Measurements from ENCODE around the gene TTC7B. TPM values are rescaled to one million over a fixed set of nuclear protein-coding genes. Genes with fewer than 3 reads are reported as not detected.

TTC7B gene
- total and polyA plus RNA-seq, 10 of the 15 experiments (the other 5 are each of a cell fraction or from before 2014, with no cell fraction given): under 0.01 to 1.1 (median 0.26) TPM; not detected in 2

DNA sequence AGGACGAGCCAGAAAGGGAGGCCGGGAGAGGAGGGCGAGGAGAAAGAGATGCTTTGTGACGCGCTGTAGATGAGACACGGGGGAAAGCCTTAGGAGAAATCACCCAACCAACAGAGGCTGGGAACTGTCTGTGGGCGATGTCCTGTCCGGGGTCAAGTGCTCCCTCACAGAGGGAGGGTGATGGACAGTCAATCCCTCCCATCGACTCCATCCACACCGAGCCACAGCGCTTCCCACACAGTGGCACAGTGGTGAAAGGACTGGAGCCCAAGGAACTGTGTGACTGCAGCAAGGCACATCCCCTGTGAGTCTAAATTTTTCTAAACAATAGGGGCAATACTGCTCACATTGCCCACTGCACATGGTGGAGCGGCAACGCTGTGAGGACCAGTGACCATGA is 89.1 kb downstream of the TTC7B start:
- SMC1A ChIA-PET (ENCODE audit: uncharacterized antibody, unreplicated experiment): no interaction called here
- no TSS peak for BruUV-seq (replicated peaks)
- intact Hi-C loops (cut with micrococcal nuclease; ENCODE audit: unreplicated experiment) (no loop called here), in situ Hi-C loops (cut with MboI) (no loop called here)
- H3K4me3 ChIP-seq: no peak overlapping the region
- no peaks in the 10 kb centered on the region for H3K36me3 ChIP-seq (ENCODE audit: control insufficient read depth in 2 of 2, insufficient read depth in 2 of 2, low read length in 1 of 2)
- 58% methylated on average over 12 of the region's 13 CpGs for WGBS (ENCODE audit: insufficient coverage, insufficient replicate concordance, low lambda C conversion rate, missing lambda C conversion rate)
- RAD21 ChIA-PET (ENCODE audit: unreplicated experiment): no interaction called here
- H3K27me3 ChIP-seq (replicated peaks in 1 of 2; ENCODE audit: control insufficient read depth in 2 of 2, insufficient read depth in 2 of 2, low read length in 1 of 2): peaks cover 0 to 2% of the 10 kb centered on the region in 2 experiments; a peak in 1 of 4 replicates
- no peak for DNase-seq (ENCODE audit: low read depth, low spot score)
- no peaks in the 10 kb centered on the region for H3K9me3 ChIP-seq (replicated peaks; ENCODE audit: control insufficient read depth, insufficient read depth, low read length)
- H4K20me1 ChIP-seq (ENCODE audit: control insufficient read depth, insufficient read depth): no peaks in the 10 kb centered on the region
- H3K4me2 ChIP-seq (ENCODE audit: control insufficient read depth, insufficient read depth): no peak overlapping the region
- FAIRE-seq: no peak
- no peak for ATAC-seq
- no peak for TF ChIP-seq SMAD1 (IDR thresholded peaks at IDR 0.05; ENCODE audit: low read depth, partially characterized antibody)
- no peak for TF ChIP-seq MYB (IDR thresholded peaks at IDR 0.05; ENCODE audit: borderline replicate concordance, low read depth, low read length)
- TF ChIP-seq NR2C1 (IDR thresholded peaks at IDR 0.05): no peak
- no peak for TF ChIP-seq ZNF24 (IDR thresholded peaks at IDR 0.05)
- TF ChIP-seq STAT1 (conservative IDR thresholded peaks at IDR 0.05): no peak
- TF ChIP-seq BMI1 (IDR thresholded peaks at IDR 0.05; ENCODE audit: borderline replicate concordance): no peak
- TF ChIP-seq, protein P1, sequence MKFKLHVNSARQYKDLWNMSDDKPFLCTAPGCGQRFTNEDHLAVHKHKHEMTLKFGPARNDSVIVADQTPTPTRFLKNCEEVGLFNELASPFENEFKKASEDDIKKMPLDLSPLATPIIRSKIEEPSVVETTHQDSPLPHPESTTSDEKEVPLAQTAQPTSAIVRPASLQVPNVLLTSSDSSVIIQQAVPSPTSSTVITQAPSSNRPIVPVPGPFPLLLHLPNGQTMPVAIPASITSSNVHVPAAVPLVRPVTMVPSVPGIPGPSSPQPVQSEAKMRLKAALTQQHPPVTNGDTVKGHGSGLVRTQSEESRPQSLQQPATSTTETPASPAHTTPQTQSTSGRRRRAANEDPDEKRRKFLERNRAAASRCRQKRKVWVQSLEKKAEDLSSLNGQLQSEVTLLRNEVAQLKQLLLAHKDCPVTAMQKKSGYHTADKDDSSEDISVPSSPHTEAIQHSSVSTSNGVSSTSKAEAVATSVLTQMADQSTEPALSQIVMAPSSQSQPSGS (IDR thresholded peaks at IDR 0.05; ENCODE audit: low read length): no peak
- no peak for TF ChIP-seq ZNF274 (IDR thresholded peaks at IDR 0.05; ENCODE audit: insufficient read depth, insufficient read length)
- H3K9ac ChIP-seq (ENCODE audit: control insufficient read depth, insufficient read depth, low read length): no peak overlapping the region
- POLR2A ChIA-PET: no interaction called here
- H2AFZ ChIP-seq (ENCODE audit: control insufficient read depth, low read depth, low read length): no peak overlapping the region
- H3K27ac ChIP-seq (ENCODE audit: control insufficient read depth, insufficient read depth): no peak overlapping the region
- CTCF ChIA-PET: no interaction called here
- no peaks in the 10 kb centered on the region for H3K4me1 ChIP-seq (ENCODE audit: control insufficient read depth, insufficient read depth, low read length)
- no peaks in the 10 kb centered on the region for H3K79me2 ChIP-seq (ENCODE audit: control insufficient read depth, insufficient read depth, low read length)

DNA sequence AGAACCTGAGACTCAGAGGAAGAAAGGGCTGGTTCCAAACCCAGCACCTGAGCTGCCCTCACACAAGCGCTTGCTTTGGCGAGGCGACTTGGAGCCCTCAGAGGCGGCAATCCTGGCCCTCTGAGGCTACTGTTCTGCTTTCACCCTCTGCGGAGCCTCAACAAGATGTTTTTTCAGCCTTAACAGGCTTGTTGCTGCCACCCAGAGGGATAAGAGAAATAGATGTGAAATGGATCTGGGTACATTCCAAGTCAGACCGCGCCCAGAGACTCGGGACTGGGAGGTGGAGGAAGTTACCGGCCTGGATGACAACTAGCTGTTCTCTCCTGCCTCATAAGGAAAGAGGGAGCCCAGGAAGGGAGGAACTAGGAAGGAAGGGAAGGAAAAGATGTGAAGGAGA is 89.6 kb downstream of the TTC7B start:
- FAIRE-seq: no peak
- Histone ChIP-seq H3K36me3 (ENCODE audit: control insufficient read depth in 2 of 2, insufficient read depth in 2 of 2, low read length in 1 of 2) (no peaks in the 10 kb centered on the region), H3K9ac (ENCODE audit: control insufficient read depth, insufficient read depth, low read length) (no peak overlapping the region), H4K20me1 (ENCODE audit: control insufficient read depth, insufficient read depth) (no peaks in the 10 kb centered on the region), H3K27me3 (replicated peaks in 1 of 2; ENCODE audit: control insufficient read depth in 2 of 2, insufficient read depth in 2 of 2, low read length in 1 of 2) (peaks cover 0 to 2% of the 10 kb centered on the region in 2 experiments; a peak in 1 of 4 replicates), H3K4me3 (no peak overlapping the region), H2AFZ (ENCODE audit: control insufficient read depth, low read depth, low read length) (no peak overlapping the region), H3K79me2 (ENCODE audit: control insufficient read depth, insufficient read depth, low read length) (no peaks in the 10 kb centered on the region), H3K9me3 (replicated peaks; ENCODE audit: control insufficient read depth, insufficient read depth, low read length) (no peaks in the 10 kb centered on the region), H3K4me1 (ENCODE audit: control insufficient read depth, insufficient read depth, low read length) (no peaks in the 10 kb centered on the region), H3K4me2 (ENCODE audit: control insufficient read depth, insufficient read depth) (no peak overlapping the region), H3K27ac (ENCODE audit: control insufficient read depth, insufficient read depth) (no peak overlapping the region)
- POLR2A ChIA-PET: no interaction called here
- 71% methylated on average over 9 of the region's 9 CpGs for WGBS (ENCODE audit: insufficient coverage, insufficient replicate concordance, low lambda C conversion rate, missing lambda C conversion rate)
- SMC1A ChIA-PET (ENCODE audit: uncharacterized antibody, unreplicated experiment): no interaction called here
- intact Hi-C loops (cut with micrococcal nuclease; ENCODE audit: unreplicated experiment) (no loop called here), in situ Hi-C loops (cut with MboI) (no loop called here)
- DNase-seq (ENCODE audit: low read depth, low spot score): no peak
- BruUV-seq (replicated peaks): no TSS peak
- RAD21 ChIA-PET (ENCODE audit: unreplicated experiment): no interaction called here
- ATAC-seq: no peak
- no peak for TF ChIP-seq CBFB (IDR thresholded peaks at IDR 0.05; ENCODE audit: low read depth)
- no peak for TF ChIP-seq TARDBP (IDR thresholded peaks at IDR 0.05; ENCODE audit: borderline replicate concordance)
- no peak for TF ChIP-seq SREBF1 (IDR thresholded peaks at IDR 0.05; ENCODE audit: low read length)
- no peak for TF ChIP-seq EZH2 (IDR thresholded peaks at IDR 0.05; ENCODE audit: borderline replicate concordance, control insufficient read depth, low read depth, low read length)
- TF ChIP-seq ZNF622 (IDR thresholded peaks at IDR 0.05): no peak
- TF ChIP-seq LARP7 (IDR thresholded peaks at IDR 0.05): no peak
- TF ChIP-seq NFYA (IDR thresholded peaks at IDR 0.05; ENCODE audit: borderline replicate concordance, low read depth, low read length): no peak
- TF ChIP-seq RAD21 (IDR thresholded peaks at IDR 0.05; ENCODE audit: insufficient read depth, low read depth, low read length): no peak
- TF ChIP-seq JUNB (IDR thresholded peaks at IDR 0.05): no peak
- TF ChIP-seq, protein P2, sequence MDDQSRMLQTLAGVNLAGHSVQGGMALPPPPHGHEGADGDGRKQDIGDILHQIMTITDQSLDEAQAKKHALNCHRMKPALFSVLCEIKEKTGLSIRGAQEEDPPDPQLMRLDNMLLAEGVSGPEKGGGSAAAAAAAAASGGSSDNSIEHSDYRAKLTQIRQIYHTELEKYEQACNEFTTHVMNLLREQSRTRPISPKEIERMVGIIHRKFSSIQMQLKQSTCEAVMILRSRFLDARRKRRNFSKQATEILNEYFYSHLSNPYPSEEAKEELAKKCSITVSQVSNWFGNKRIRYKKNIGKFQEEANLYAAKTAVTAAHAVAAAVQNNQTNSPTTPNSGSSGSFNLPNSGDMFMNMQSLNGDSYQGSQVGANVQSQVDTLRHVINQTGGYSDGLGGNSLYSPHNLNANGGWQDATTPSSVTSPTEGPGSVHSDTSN (IDR thresholded peaks at IDR 0.05; ENCODE audit: insufficient replicate concordance, low read depth, low read length): no peak
- no peak for TF ChIP-seq RB1 (IDR thresholded peaks at IDR 0.05; ENCODE audit: borderline replicate concordance)
- CTCF ChIA-PET: no interaction called here
